RCC 7860 (cell line): ENCODE data around the gene DISP2.
A peak's percentile ranks its signal among the peaks of the same experiment; 100 is the strongest.

Source experiments
- DNase-seq: peaks from one replicate; pipeline ENCODE4 v3.0.0-alpha.2; 2015; ENCODE audit warnings: low spot score
- FAIRE-seq: peaks from 2 replicates; lab custom pipeline; 2012; peaks lifted over from hg19 to GRCh38; lab: Jason Lieb, UNC

Gene DISP2

GRCh38 chr15:40325188-40325587 lies 32.8 kb upstream of the DISP2 start:
- FAIRE-seq (no peak), DNase-seq (no peak)

GRCh38 chr15:40325700-40326099 lies 32.3 kb upstream of the DISP2 start:
- DNase-seq (no peak), FAIRE-seq (no peak)

GRCh38 chr15:40327457-40327856 lies 30.6 kb upstream of the DISP2 start:
- no peak for FAIRE-seq

GRCh38 chr15:40328176-40328575 lies 29.8 kb upstream of the DISP2 start:
- FAIRE-seq = no peak
- DNase-seq = no peak

More at GRCh38 chr15:40327457-40327856, 30.6 kb upstream of the DISP2 start:
- DNase-seq = no peak

GRCh38 chr15:40328751-40329150 lies 29.3 kb upstream of the DISP2 start:
- DNase-seq (no peak), FAIRE-seq (no peak)

- DNase-seq (no peak), FAIRE-seq (no peak)
These were observed 28.2 kb upstream of the DISP2 start for GRCh38 chr15:40329804-40330203.

- DNase-seq (no peak), FAIRE-seq (no peak)
These were observed 27.6 kb upstream of the DISP2 start for GRCh38 chr15:40330368-40330836.

- DNase-seq = no peak
- FAIRE-seq = no peak
These were observed 27.0 kb upstream of the DISP2 start for GRCh38 chr15:40331026-40331425.

- DNase-seq (no peak), FAIRE-seq (no peak)
These were observed 26.4 kb upstream of the DISP2 start for GRCh38 chr15:40331637-40332036.

GRCh38 chr15:40332113-40332781 lies 25.8 kb upstream of the DISP2 start:
- FAIRE-seq = no peak
- DNase-seq = no peak

- FAIRE-seq (no peak), DNase-seq (no peak)
These were observed 24.0 kb upstream of the DISP2 start for GRCh38 chr15:40333922-40334492.

- no peak for FAIRE-seq
These were observed 23.5 kb upstream of the DISP2 start for GRCh38 chr15:40334541-40334940.

GRCh38 chr15:40334941-40335795 lies 22.9 kb upstream of the DISP2 start:
- no peak for DNase-seq
- FAIRE-seq = no peak

More at GRCh38 chr15:40334541-40334940, 23.5 kb upstream of the DISP2 start:
- no peak for DNase-seq

- FAIRE-seq = no peak
- DNase-seq = no peak
These were observed 21.9 kb upstream of the DISP2 start for GRCh38 chr15:40335938-40336743.

GRCh38 chr15:40336744-40337122 lies 21.3 kb upstream of the DISP2 start:
- FAIRE-seq (no peak), DNase-seq (no peak)

- FAIRE-seq = no peak
- DNase-seq = no peak
These were observed 20.4 kb upstream of the DISP2 start for GRCh38 chr15:40337597-40337996.

- no peak for FAIRE-seq
- peak; percentile 69 for DNase-seq
These were observed 19.9 kb upstream of the DISP2 start for GRCh38 chr15:40338041-40338657.

- DNase-seq = peak; percentile 94
- peak; percentile 85 for FAIRE-seq
These were observed 18.9 kb upstream of the DISP2 start for GRCh38 chr15:40338921-40339620.

GRCh38 chr15:40339621-40339945 lies 18.4 kb upstream of the DISP2 start:
- FAIRE-seq (no peak), DNase-seq (no peak)
